H9 (cell line): ENCODE measurements around the gene NPC1L1. TPM values are rescaled to one million over a fixed set of nuclear protein-coding genes. Genes with fewer than 3 reads are reported as not detected.
A peak's percentile ranks its signal among the peaks of the same experiment; 100 is the strongest.

Experiments used
- DNase-seq: peaks from one replicate; pipeline ENCODE4 v3.0.0-alpha.2; 2017
- H2AFZ ChIP-seq: one replicate; pipeline ENCODE4 v1.6.1; 2013; ENCODE audit warnings: mild to moderate bottlenecking, low read length, control low read depth, moderate library complexity
- H2AK5ac ChIP-seq: 2 replicates; pipeline ENCODE4 v1.6.1; 2013; ENCODE audit warnings: low read length, control low read depth, mixed read lengths; ENCODE audit not compliant: insufficient read length
- H2BK120ac ChIP-seq: one replicate; pipeline ENCODE4 v1.6.1; 2013; ENCODE audit warnings: low read depth, mild to moderate bottlenecking, low read length, control low read depth, inconsistent platforms; ENCODE audit not compliant: poor library complexity, severe bottlenecking
- H2BK12ac ChIP-seq: 2 replicates; pipeline ENCODE4 v1.6.1; 2013; ENCODE audit warnings: low read length, control low read depth, mixed read lengths, low read depth; ENCODE audit not compliant: insufficient read length
- H2BK15ac ChIP-seq: 2 replicates; pipeline ENCODE4 v1.6.1; 2013; ENCODE audit warnings: low read depth, low read length, control low read depth
- H2BK20ac ChIP-seq: one replicate; pipeline ENCODE4 v1.6.1; 2013; ENCODE audit warnings: low read depth, mild to moderate bottlenecking, low read length, control low read depth, inconsistent platforms; ENCODE audit not compliant: poor library complexity, severe bottlenecking
- H2BK5ac ChIP-seq: 2 replicates; pipeline ENCODE4 v1.6.1; 2013; ENCODE audit warnings: low read length, control low read depth, mixed read lengths; ENCODE audit not compliant: insufficient read length
- H3K14ac ChIP-seq: 2 replicates; pipeline ENCODE4 v1.6.1; 2013; ENCODE audit warnings: low read length, control low read depth; ENCODE audit not compliant: insufficient read depth
- H3K18ac ChIP-seq: 2 replicates; pipeline ENCODE4 v1.6.1; 2013; ENCODE audit warnings: low read depth, mild to moderate bottlenecking, mixed read lengths, low read length, control low read depth; ENCODE audit not compliant: insufficient read length
- H3K23ac ChIP-seq: 2 replicates; pipeline ENCODE4 v1.6.1; 2013; ENCODE audit warnings: low read length, control low read depth, mixed read lengths, low read depth; ENCODE audit not compliant: insufficient read length
- H3K23me2 ChIP-seq: 2 replicates; pipeline ENCODE4 v1.6.1; 2013; ENCODE audit warnings: low read depth, mild to moderate bottlenecking, mixed read lengths, low read length, control low read depth; ENCODE audit not compliant: insufficient read length, poor library complexity, severe bottlenecking
- H3K27ac ChIP-seq: 2 replicates; pipeline ENCODE4 v1.5.1; 2013; ENCODE audit warnings: low read length, control low read depth, mixed read lengths, low read depth; ENCODE audit not compliant: insufficient read length
- H3K27me3 ChIP-seq: 2 replicates; pipeline ENCODE4 v1.6.1; 2013; ENCODE audit warnings: low read length, control low read depth, inconsistent platforms; ENCODE audit not compliant: insufficient read depth
- H3K4ac ChIP-seq: 2 replicates; pipeline ENCODE4 v1.6.1; 2013; ENCODE audit warnings: low read depth, mild to moderate bottlenecking, control low read depth, inconsistent platforms, low read length, moderate library complexity
- H3K4me1 ChIP-seq: 2 replicates; pipeline ENCODE4 v1.6.1; 2013; ENCODE audit warnings: low read length, control low read depth, inconsistent platforms; ENCODE audit not compliant: insufficient read depth
- H3K4me2 ChIP-seq: 2 replicates; pipeline ENCODE4 v1.6.1; 2013; ENCODE audit warnings: low read length, control low read depth, mixed read lengths; ENCODE audit not compliant: insufficient read length, insufficient read depth
- H3K56ac ChIP-seq: 2 replicates; pipeline ENCODE4 v1.6.1; 2013; ENCODE audit warnings: low read depth, mild to moderate bottlenecking, mixed read lengths, low read length, control low read depth; ENCODE audit not compliant: insufficient read length
- H3K79me1 ChIP-seq: 2 replicates; pipeline ENCODE4 v1.6.1; 2013; ENCODE audit warnings: low read depth, mild to moderate bottlenecking, moderate library complexity, low read length, control low read depth, inconsistent platforms; ENCODE audit not compliant: insufficient read depth, poor library complexity, severe bottlenecking
- H3K79me2 ChIP-seq: 2 replicates; pipeline ENCODE4 v1.6.1; 2013; ENCODE audit warnings: low read length, control low read depth, inconsistent platforms; ENCODE audit not compliant: insufficient read depth
- H3K9ac ChIP-seq: 2 replicates; pipeline ENCODE4 v1.6.1; 2013; ENCODE audit warnings: low read length, control low read depth, mixed read lengths; ENCODE audit not compliant: insufficient read length; ENCODE audit errors: extremely low read depth
- H3K9me3 ChIP-seq: one replicate; pipeline ENCODE4 v1.6.1; 2013; ENCODE audit warnings: low read depth, low read length, inconsistent platforms; ENCODE audit not compliant: control insufficient read depth
- H3T11ph ChIP-seq: one replicate; pipeline ENCODE4 v1.6.1; 2013; ENCODE audit warnings: mild to moderate bottlenecking, low read length, control low read depth, inconsistent platforms
- H4K20me1 ChIP-seq: one replicate; pipeline ENCODE4 v1.6.1; 2013; ENCODE audit not compliant: control insufficient read depth, insufficient read length, insufficient read depth
- H4K5ac ChIP-seq: 2 replicates; pipeline ENCODE4 v1.6.1; 2013; ENCODE audit warnings: low read depth, mild to moderate bottlenecking, mixed read lengths, low read length, control low read depth; ENCODE audit not compliant: insufficient read length
- H4K8ac ChIP-seq: replicated peaks from 2 replicates; pipeline ENCODE4 v1.6.1; 2013; ENCODE audit warnings: low read length, control low read depth, mixed read lengths, low read depth; ENCODE audit not compliant: insufficient read length
- H4K91ac ChIP-seq: 2 replicates; pipeline ENCODE4 v1.6.1; 2013; ENCODE audit warnings: low read depth, mild to moderate bottlenecking, moderate library complexity, mixed read lengths, low read length, control low read depth; ENCODE audit not compliant: insufficient read length
- H3K27ac Mint-ChIP-seq, 3 experiments: 2 replicates in 2 of 3; 3 replicates in 1 of 3; pipeline ENCODE4 v1.8.0; 2020 to 2021; ENCODE audit warnings: mixed read lengths in 3 of 3, mild to moderate bottlenecking in 1 of 3, moderate library complexity in 1 of 3
- H3K27me3 Mint-ChIP-seq: 2 replicates; pipeline ENCODE4 v1.8.0; 2021; ENCODE audit warnings: low read depth, mild to moderate bottlenecking, moderate library complexity, mixed read lengths
- H3K36me3 Mint-ChIP-seq, 3 experiments: 2 replicates in 2 of 3; 3 replicates in 1 of 3; pipeline ENCODE4 v1.8.0; 2020 to 2021; ENCODE audit warnings: low read depth in 3 of 3, mixed read lengths in 3 of 3; ENCODE audit not compliant: insufficient read depth in 1 of 3
- H3K4me1 Mint-ChIP-seq, 2 experiments: 2 replicates each; pipeline ENCODE4 v1.8.0; 2020; ENCODE audit warnings: mixed read lengths in 2 of 2
- H3K4me3 Mint-ChIP-seq, 2 experiments: 2 replicates in 1 of 2; 3 replicates in 1 of 2; pipeline ENCODE4 v1.8.0; 2020 to 2021; ENCODE audit warnings: mild to moderate bottlenecking in 2 of 2, mixed read lengths in 2 of 2, moderate library complexity in 1 of 2
- H3K9me3 Mint-ChIP-seq, 2 experiments: 2 replicates in 1 of 2; 3 replicates in 1 of 2; pipeline ENCODE4 v1.8.0; 2020; ENCODE audit warnings: mild to moderate bottlenecking in 2 of 2, mixed read lengths in 2 of 2, moderate library complexity in 1 of 2
- WGBS: extraction: QIAGEN DNeasy Blood & Tissue Kit; methylation state at CpG from one replicate; pipeline ENCODE4 v1.1.7; 2013; ENCODE audit warnings: missing lambda C conversion rate, low lambda C conversion rate, mixed read lengths; ENCODE audit not compliant: insufficient read length; ENCODE audit errors: extremely low coverage; 5-methylcytosine and 5-hydroxymethylcytosine counted together
- total RNA-seq: library from RNA; stranded (reverse); gene quantifications from 2 replicates; pipeline ENCODE4 v1.2.1, GENCODE V29; 2021
- TF ChIP-seq, protein P1 (sequence below): fragments of 200-600 bp; sonication (generic); conservative IDR thresholded peaks from 3 replicates; pipeline ENCODE4 v1.8.0; 2021; ENCODE audit warnings: antibody characterized with exemption, mild to moderate bottlenecking

NPC1L1 gene
- total RNA-seq, 1 experiment from 2014 or later = 0.11 TPM

DNA sequence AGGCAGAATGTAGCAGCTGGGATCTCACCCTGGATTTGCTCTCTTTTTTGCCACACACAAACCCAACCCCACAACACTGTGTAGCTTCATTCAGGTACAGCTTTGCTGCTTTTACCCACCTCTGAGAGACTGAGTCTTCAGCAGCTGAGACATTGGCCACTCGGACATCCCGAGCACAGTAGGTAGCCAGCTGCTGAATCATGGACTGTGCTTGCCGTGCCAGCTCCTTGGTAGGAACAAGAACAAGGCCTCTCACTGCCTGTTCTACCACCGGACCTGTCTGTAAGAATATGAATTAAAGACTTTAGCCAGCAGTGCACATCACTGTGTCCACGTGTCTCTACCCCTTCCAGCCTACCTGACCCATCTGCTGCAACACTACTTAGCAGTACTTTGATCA is 31.6 kb upstream of the NPC1L1 start:
- no CpG with 5 or more reads among the region's 5 CpGs for WGBS
- H3K23ac ChIP-seq = no peak overlapping the region
- H3K27ac Mint-ChIP-seq = peak overlapping the region in 2 of 3 experiments; percentile 97; a peak in 4 of 7 replicates
- no peak overlapping the region for H3K56ac ChIP-seq
- H3K14ac ChIP-seq = no peak overlapping the region
- no peak overlapping the region for H2BK20ac ChIP-seq
- H3K79me2 ChIP-seq = peaks cover 11% of the 10 kb centered on the region; the same call in 1 of the 2 replicates
- no peaks in the 10 kb centered on the region for H3K27me3 ChIP-seq
- H2BK5ac ChIP-seq = no peak overlapping the region
- H3K23me2 ChIP-seq = peaks cover 9% of the 10 kb centered on the region
- no peaks in the 10 kb centered on the region; the same call in 1 of the 2 replicates for H3K27me3 Mint-ChIP-seq
- H4K8ac ChIP-seq = no peak overlapping the region
- H3K36me3 Mint-ChIP-seq = peaks cover 53 to 72% (median 70%) of the 10 kb centered on the region in 3 experiments; a peak in 6 of 7 replicates
- no peak overlapping the region for H4K91ac ChIP-seq
- H3K27ac ChIP-seq = no peak overlapping the region
- H3K9me3 Mint-ChIP-seq = no peaks in the 10 kb centered on the region; a peak in 1 of 5 replicates
- no peak overlapping the region for H2BK120ac ChIP-seq
- no peaks in the 10 kb centered on the region for H4K20me1 ChIP-seq
- no peaks in the 10 kb centered on the region for H3K79me1 ChIP-seq
- TF ChIP-seq, protein P1, sequence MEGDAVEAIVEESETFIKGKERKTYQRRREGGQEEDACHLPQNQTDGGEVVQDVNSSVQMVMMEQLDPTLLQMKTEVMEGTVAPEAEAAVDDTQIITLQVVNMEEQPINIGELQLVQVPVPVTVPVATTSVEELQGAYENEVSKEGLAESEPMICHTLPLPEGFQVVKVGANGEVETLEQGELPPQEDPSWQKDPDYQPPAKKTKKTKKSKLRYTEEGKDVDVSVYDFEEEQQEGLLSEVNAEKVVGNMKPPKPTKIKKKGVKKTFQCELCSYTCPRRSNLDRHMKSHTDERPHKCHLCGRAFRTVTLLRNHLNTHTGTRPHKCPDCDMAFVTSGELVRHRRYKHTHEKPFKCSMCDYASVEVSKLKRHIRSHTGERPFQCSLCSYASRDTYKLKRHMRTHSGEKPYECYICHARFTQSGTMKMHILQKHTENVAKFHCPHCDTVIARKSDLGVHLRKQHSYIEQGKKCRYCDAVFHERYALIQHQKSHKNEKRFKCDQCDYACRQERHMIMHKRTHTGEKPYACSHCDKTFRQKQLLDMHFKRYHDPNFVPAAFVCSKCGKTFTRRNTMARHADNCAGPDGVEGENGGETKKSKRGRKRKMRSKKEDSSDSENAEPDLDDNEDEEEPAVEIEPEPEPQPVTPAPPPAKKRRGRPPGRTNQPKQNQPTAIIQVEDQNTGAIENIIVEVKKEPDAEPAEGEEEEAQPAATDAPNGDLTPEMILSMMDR = no peak
- no peak overlapping the region for H3K18ac ChIP-seq
- no peaks in the 10 kb centered on the region for H3K4me1 ChIP-seq
- H4K5ac ChIP-seq = no peak overlapping the region
- no peak for DNase-seq
- H2BK15ac ChIP-seq = no peak overlapping the region
- no peak overlapping the region for H2BK12ac ChIP-seq
- no peak overlapping the region for H2AK5ac ChIP-seq
- H3K4me3 Mint-ChIP-seq = peak overlapping the region; percentile 95 to 98
- H3K4me1 Mint-ChIP-seq = peaks cover 17 to 22% of the 10 kb centered on the region in 2 experiments
- no peak overlapping the region for H3K4ac ChIP-seq
- no peak overlapping the region for H2AFZ ChIP-seq
- H3T11ph ChIP-seq = no peak overlapping the region
- H3K4me2 ChIP-seq = peak overlapping the region; percentile 69
- no peaks in the 10 kb centered on the region for H3K9me3 ChIP-seq
- peak overlapping the region; percentile 84 for H3K9ac ChIP-seq
